Right renal cortex interstitium (tissue), 3 donors: ENCODE results near the gene CLDN7. TPM values are rescaled to one million over a fixed set of nuclear protein-coding genes. Genes with fewer than 3 reads are reported as not detected.

Experiments
- DNase-seq, 3 donors: peaks; one replicate each; pipeline ENCODE4 v3.0.0-alpha.2; 2013; ENCODE audit warnings: low read depth in 3 of 3, low spot score in 2 of 3
- polyA plus RNA-seq, 3 donors: library from polyadenylated mRNA; unstranded; fragments of 120-200 nt; gene quantifications; one replicate each; pipeline ENCODE4 v1.2.1, GENCODE V29; 2013; ENCODE audit not compliant: insufficient read length in 3 of 3

CLDN7 gene
- polyA plus RNA-seq, 3 donors, result 37.3 to 47.0 (median 46.1) TPM

GRCh38 chr17:7289256-7290032 lies 27.2 kb upstream of the CLDN7 start:
- DNase-seq, result no peak

- no peak for DNase-seq
Measured at GRCh38 chr17:7285679-7286078, 23.4 kb upstream of the CLDN7 start.

- no peak for DNase-seq
Measured at GRCh38 chr17:7284911-7285310, 22.6 kb upstream of the CLDN7 start.

- DNase-seq, result no peak
Measured at GRCh38 chr17:7283471-7284216, 21.4 kb upstream of the CLDN7 start.

GRCh38 chr17:7282752-7283321 lies 20.6 kb upstream of the CLDN7 start:
- DNase-seq, result no peak

- no peak for DNase-seq
Measured at GRCh38 chr17:7281953-7282751, 19.9 kb upstream of the CLDN7 start.

- DNase-seq, result peak in 2 of 3 donors; percentile 89 to 94
Measured at GRCh38 chr17:7281074-7281952, 19.0 kb upstream of the CLDN7 start, which contains the start of gene SLC2A4. Gene SLC2A4, plus strand, starts transcription at chr17:7281718. Its CDS starts 217 bp downstream, at chr17:7281935.

GRCh38 chr17:7280519-7281073 lies 18.3 kb upstream of the CLDN7 start:
- DNase-seq, result no peak

- DNase-seq, result no peak
Measured at GRCh38 chr17:7279448-7279847, 17.2 kb upstream of the CLDN7 start.

- DNase-seq, result no peak
Measured at GRCh38 chr17:7266784-7267183, 4.5 kb upstream of the CLDN7 start.

GRCh38 chr17:7263801-7264078 lies 1.5 kb upstream of the CLDN7 start:
- no peak for DNase-seq

- DNase-seq, result no peak
Measured at GRCh38 chr17:7262935-7263800, 890 bp upstream of the CLDN7 start.

GRCh38 chr17:7261379-7262191 lies 693 bp downstream of the CLDN7 start:
- DNase-seq, result no peak

GRCh38 chr17:7260651-7261378 lies 1.5 kb downstream of the CLDN7 start:
- no peak for DNase-seq

- DNase-seq, result no peak
Measured at GRCh38 chr17:7260151-7260550, 2.1 kb downstream of the CLDN7 start.

GRCh38 chr17:7259555-7259889 lies 2.8 kb downstream of the CLDN7 start:
- DNase-seq, result no peak

GRCh38 chr17:7258731-7259554 lies 3.3 kb downstream of the CLDN7 start:
- no peak for DNase-seq
